Hematopoietic multipotent progenitor cell treated with erythropoietin and hydrocortisone succinate and interleukin-3 and kit ligand, for 4 days (in vitro differentiated cells): ENCODE results near the gene LRP1B.

Experiments
- DNase-seq: peaks from one replicate; pipeline ENCODE4 v3.0.0-alpha.2; 2015

LRP1B gene

DNA sequence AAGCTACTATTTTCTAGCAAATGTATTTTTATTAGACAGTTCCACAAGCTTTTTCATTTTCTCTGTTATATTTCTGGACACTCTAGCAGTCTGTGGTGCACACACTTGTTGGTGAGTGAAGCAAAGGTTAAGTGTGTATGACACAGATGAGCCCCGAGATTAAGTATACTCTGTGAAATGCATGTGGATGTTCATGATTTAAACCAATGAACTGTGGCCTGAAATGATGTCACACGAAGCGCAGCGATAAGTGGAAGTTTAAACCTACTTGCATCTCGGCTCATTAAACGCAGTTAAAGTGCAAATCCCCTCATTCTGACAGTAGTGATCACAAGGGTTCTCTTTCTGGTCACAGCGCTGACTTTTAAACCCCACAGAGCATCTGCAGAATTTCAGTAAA lies 1861.8 kb downstream of the LRP1B start:
- DNase-seq, result no peak

GRCh38 chr2:140262908-140263307 lies 1867.9 kb downstream of the LRP1B start:
- no peak for DNase-seq

- no peak for DNase-seq
These were observed 1873.0 kb downstream of the LRP1B start for GRCh38 chr2:140257692-140258300.

GRCh38 chr2:140256080-140256479 lies 1874.7 kb downstream of the LRP1B start:
- DNase-seq, result no peak

- no peak for DNase-seq
These were observed 1881.0 kb downstream of the LRP1B start for GRCh38 chr2:140249821-140250220.

GRCh38 chr2:140248623-140249022 lies 1882.2 kb downstream of the LRP1B start:
- DNase-seq, result no peak

DNA sequence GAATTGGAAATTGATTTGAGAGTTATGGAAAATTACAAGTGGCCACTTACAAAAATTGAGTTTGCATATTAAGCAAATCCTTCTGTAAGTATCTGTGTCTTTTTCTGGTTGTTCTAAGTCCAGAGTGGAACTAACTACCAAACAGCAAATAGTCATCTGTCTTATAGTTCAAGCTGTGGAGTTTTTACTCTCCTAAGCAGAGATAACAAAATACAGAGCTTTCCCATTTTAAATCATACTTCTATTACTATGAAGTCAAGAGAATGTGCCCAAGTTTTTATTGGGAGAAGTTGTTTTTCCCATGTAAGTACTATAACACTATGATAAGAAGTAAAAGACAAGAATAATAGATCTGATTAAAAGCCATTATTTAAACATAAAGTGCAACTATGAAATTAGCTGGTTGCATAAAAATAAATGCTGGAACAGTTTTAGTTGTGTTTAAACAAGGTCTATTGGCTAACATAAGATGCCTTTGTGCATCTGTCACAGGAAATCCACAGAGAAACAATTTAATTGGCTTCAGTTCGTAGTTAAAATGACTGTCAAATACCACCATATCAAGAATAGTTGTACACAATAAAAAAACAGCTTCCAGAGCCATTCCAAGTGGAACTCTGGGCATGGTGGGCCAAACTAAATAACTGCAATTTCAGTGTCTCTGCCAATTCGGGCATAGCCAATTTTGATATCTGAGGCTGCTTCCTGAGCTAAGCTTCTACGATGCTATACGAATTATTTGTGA lies 1883.2 kb downstream of the LRP1B start:
- no peak for DNase-seq

DNA sequence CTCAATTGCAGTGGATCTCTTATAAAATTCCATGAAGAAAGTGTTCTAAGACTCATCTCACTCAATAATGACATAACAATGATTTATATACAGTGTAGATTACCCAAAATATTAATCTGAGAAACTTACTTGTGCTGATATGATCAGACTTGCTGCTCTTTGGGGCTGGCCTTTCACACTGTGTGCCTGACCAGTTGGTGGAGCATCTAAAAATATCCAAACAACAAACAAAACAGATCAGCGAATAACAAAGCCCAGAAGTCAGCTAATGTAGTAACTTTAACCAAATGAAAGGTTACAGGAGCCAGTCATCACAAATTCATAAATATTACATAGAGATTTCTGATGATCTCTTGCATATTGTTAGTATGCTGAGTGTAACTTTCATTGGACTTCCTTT lies 1883.9 kb downstream of the LRP1B start:
- no peak for DNase-seq

DNA sequence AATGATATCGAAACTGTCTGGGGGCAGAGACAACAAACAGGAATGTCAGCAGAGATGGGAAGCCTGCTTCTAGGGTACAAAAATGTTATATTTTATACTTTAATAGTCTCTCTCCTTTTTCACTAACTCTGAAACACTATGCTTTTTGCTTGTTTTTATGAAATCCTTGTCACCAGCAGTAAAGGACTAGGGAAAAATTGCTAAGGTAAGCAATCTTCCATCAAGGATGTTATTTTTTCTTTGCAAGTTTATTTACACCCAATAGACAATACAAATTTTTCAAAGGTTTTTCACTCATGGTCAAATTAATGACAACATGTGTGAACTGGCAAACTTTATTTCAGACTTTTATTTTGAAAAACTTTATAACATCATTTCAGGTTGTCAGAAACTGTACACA lies 1884.8 kb downstream of the LRP1B start:
- DNase-seq, result no peak

GRCh38 chr2:140242889-140243288 lies 1887.9 kb downstream of the LRP1B start:
- no peak for DNase-seq

GRCh38 chr2:140234116-140234515 lies 1896.7 kb downstream of the LRP1B start:
- no peak for DNase-seq

GRCh38 chr2:140210963-140211362 lies 1919.9 kb downstream of the LRP1B start:
- DNase-seq, result no peak

DNA sequence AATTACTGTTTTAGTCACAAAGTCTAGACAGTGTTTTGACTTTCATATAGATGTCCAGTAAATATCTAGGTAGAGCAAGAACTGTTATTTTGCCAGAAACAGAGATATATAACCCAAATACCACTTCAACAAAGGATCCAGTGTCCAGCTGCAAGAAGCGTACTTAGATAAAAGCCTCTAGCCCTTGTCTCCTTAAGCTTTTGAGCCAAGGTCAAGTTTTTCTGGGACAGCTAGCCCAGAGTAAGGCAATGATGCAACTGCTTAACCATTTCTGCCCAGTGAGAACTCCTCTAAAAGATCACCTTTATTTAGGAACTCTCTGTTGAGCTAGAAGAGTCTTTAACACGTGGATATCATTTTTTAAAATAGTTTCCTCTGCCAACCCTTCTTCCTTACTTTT lies 1925.7 kb downstream of the LRP1B start:
- no peak for DNase-seq

- no peak for DNase-seq
These were observed 1927.5 kb downstream of the LRP1B start for GRCh38 chr2:140203347-140203746.

DNA sequence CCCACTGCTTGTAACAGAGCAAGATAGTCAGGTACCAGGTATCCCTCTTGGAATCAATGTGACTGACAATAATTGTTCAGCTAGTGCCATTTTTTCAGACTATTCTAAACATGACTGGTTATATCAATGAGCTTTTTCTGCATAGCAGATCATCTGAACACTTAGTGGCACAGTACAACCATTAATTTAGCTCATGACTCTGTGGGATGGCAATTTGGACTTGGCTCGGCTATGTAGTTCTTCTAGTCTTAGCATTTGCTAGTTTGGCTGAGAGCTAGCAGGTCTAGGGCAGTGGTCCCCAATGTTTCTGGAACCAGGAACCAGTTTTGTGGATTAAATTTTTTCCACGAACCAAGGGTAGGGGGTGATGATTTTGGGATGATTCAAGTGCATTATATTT lies 1929.2 kb downstream of the LRP1B start:
- DNase-seq, result no peak

- DNase-seq, result no peak
These were observed 1930.1 kb downstream of the LRP1B start for GRCh38 chr2:140200764-140201163.

DNA sequence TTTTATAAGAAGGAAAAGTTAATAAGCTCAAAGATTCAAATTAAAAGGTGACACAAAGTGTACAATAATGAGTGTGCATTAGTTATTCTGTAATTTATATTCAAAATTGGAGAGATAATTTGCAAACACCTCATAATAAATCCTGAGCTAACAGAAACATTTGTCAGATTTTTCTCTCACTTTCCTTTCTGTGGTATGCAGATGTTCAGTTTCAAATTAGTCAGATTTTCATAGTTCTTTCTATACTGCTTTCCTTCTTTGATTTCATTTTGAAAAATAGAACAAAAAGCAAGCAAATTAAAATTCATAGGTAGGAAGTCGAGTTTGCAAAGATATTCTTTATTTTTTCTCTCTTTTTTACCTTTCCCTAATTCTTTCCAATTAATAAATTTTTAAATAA lies 1930.5 kb downstream of the LRP1B start:
- DNase-seq, result no peak

DNA sequence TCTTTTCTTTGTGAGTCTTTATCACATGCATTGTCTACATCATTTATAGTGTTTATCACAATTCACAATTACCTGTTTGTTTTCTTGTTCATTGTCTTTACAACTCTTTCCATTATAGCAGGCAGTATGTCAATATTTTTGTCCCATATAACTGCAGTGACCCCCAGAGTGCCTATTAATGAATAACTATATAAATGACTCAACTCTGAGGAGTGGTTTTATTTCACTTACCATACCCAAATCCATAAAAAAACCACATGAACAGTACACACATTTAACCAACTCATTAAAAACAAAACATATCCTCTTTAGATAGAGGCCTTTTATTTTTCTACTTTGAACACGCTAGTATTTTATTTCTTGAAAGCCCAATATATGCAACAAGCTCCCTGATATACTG lies 1931.5 kb downstream of the LRP1B start:
- DNase-seq, result no peak

DNA sequence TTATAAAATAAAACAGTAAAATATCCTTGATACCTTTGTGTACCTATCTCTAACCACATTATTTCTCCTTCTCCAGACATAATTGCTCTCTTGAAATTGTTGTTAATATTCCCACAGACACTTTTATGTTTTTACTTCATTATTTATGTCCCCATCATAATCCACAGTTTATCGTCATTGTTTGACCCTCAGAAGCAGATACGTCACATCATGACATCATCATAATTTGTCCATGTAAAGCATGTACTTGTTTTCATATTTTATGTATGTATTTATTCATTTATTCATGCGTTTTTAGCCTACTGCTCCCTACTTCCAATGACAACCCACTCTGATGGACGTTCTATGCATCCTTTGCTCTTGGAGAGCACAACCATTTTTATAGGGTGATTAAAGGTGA lies 1943.7 kb downstream of the LRP1B start:
- no peak for DNase-seq

DNA sequence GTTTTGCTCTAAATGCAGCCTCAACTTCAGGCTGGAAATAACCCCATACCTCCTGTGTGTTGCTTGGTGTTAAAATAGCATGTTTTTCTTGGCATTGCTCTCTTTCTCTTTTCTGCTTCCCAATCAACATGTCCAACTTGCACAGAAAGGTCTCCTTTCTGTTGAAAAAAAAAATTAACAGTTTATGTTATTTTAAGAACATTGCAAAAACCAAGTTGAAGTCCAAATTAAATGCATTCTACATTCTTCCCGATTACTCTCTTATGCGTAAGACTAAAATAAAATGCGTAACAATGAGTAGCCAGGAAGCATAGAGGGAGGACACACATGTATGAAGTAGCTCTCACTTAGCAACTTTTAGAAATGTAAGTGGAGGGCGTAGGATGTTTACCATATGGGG lies 1944.5 kb downstream of the LRP1B start:
- DNase-seq, result no peak

DNA sequence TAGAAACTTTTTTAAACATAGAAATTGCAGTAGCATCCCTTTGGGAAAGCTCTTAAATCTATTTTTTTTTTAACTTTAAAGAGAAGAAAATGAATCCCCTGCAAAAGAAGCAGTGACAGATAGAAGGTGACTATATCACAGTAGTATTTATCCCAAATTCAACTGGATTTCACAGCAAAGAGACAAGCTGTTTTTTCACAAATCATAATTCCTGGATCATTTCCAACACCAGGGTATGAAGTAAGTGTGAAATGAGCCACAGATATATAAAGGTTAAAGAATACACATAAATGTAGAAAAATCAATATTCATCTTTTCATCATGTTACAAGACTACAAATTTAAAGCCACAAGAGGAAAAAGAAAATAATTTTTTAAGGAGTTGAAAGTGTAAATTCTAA lies 1945.7 kb downstream of the LRP1B start:
- no peak for DNase-seq

DNA sequence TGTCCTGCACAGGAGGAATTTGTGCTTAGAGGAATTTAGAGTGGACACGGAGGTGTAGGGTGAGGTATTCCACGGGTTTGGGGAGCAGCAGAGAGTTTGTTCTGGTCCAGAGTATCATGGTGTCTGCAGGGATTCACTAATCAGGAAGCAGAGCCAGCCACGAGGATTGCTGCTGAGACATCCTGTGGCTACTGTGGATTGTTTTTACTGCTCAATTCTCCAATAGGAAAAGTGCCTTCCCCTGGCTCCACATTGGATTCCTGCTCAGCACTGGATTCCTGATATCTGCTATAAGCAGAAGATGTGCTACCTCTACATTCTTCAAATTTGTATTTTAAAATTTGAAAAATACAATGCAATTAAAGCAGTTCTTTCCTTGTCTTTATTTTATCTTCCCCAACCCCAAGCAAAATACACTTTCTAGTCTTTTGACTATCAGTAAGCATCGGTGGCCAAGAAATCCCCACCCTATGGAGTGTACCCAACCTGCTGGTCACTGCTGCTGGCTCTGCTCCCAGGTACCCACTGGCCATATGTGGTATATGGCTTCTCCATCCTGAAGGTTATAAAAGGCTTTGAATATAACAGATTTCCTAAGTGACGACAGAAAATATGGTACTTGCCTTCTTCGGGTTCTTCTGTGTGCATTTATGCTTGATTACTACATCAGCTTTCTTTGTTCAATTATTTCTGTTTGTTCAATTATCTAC lies 1947.6 kb downstream of the LRP1B start:
- no peak for DNase-seq
